Thoracic aorta (tissue), 2 donors: ENCODE results near the gene RCCD1. TPM values are rescaled to one million over a fixed set of nuclear protein-coding genes. Genes with fewer than 3 reads are reported as not detected.

Experiments used
- ATAC-seq: fragments of 150-250 bp; one replicate; pipeline ENCODE4 v1.8.0; 2017; ENCODE audit warnings: low read depth; ENCODE audit not compliant: insufficient number of reproducible peaks, low FRiP score
- DNase-seq: peaks from one replicate; pipeline ENCODE4 v3.0.0-alpha.2; 2020; ENCODE audit warnings: low spot score
- H3K27ac ChIP-seq, 2 donors: fragments of 200-600 bp; sonication (generic); 1 replicate in 1 of 2; 2 replicates in 1 of 2; pipeline ENCODE4 v1.5.1; 2016; ENCODE audit warnings: mild to moderate bottlenecking in 2 of 2, moderate library complexity in 2 of 2
- H3K27me3 ChIP-seq: fragments of 200-600 bp; sonication (generic); replicated peaks from 2 replicates; pipeline ENCODE4 v1.6.0; 2016; ENCODE audit warnings: mild to moderate bottlenecking; ENCODE audit not compliant: insufficient read depth
- H3K36me3 ChIP-seq: fragments of 200-600 bp; sonication (generic); one replicate; pipeline ENCODE4 v1.5.1; 2016
- H3K4me1 ChIP-seq, 2 donors: fragments of 200-600 bp; sonication (generic); 1 replicate in 1 of 2; 2 replicates in 1 of 2; pipeline versions ENCODE4 v1.5.1 to v1.6.0; 2016; ENCODE audit warnings: low read depth in 2 of 2, mild to moderate bottlenecking in 1 of 2; ENCODE audit not compliant: control insufficient read depth in 1 of 2
- H3K4me3 ChIP-seq: fragments of 200-600 bp; sonication (generic); 2 replicates; pipeline ENCODE4 v1.5.1; 2016; ENCODE audit warnings: mild to moderate bottlenecking
- H3K9me3 ChIP-seq: fragments of 200-600 bp; sonication (generic); 2 replicates; pipeline ENCODE4 v1.5.1; 2016
- total RNA-seq, 2 donors: library from RNA; depleted of rRNA; stranded (reverse); fragments of >200 nt; gene quantifications; one replicate each; pipeline versions ENCODE4 v1.1.0 to v1.2.3, GENCODE V29; 2016
- TF ChIP-seq, protein P1 (sequence below): fragments of 200-600 bp; sonication (generic); IDR thresholded peaks from one replicate; pipeline ENCODE4 v1.5.1; 2019; ENCODE audit warnings: antibody characterized with exemption

RCCD1 gene
- total RNA-seq, 2 donors from 2014 or later, result 8.6 to 23.7 TPM

DNA sequence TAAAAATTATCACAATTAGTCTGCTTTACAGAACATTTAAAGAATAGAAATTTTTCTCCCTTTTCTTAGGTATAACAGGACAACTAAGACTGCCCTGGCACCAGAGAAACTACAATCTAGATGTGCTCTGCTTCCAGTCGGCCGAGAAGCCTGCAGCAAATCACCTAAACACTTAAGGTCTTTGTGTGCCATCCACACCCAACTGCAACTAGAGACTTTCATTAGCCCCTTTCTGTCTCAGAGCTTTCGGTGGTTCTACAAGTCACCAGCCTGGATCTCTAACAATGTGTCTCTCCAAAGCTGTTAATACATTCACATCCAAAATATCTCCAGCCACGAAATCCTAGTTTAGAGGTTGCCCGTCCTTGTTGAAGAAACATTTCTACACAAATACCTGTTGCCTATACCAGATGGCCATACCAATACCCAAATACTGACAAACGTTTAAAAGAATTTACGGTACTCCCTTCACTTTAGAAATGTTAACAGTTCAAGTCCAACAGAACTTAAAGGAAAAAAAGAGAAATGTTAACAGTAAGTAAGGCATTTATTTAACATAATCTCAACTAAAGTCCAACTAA lies 33.0 kb downstream of the RCCD1 start:
- TF ChIP-seq, protein P1, sequence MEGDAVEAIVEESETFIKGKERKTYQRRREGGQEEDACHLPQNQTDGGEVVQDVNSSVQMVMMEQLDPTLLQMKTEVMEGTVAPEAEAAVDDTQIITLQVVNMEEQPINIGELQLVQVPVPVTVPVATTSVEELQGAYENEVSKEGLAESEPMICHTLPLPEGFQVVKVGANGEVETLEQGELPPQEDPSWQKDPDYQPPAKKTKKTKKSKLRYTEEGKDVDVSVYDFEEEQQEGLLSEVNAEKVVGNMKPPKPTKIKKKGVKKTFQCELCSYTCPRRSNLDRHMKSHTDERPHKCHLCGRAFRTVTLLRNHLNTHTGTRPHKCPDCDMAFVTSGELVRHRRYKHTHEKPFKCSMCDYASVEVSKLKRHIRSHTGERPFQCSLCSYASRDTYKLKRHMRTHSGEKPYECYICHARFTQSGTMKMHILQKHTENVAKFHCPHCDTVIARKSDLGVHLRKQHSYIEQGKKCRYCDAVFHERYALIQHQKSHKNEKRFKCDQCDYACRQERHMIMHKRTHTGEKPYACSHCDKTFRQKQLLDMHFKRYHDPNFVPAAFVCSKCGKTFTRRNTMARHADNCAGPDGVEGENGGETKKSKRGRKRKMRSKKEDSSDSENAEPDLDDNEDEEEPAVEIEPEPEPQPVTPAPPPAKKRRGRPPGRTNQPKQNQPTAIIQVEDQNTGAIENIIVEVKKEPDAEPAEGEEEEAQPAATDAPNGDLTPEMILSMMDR, result no peak
- Histone ChIP-seq H3K36me3 (no peaks in the 10 kb centered on the region), H3K4me3 (no peak overlapping the region), H3K4me1 (peaks cover 0 to 5% of the 10 kb centered on the region in 2 donors), H3K27ac (no peak overlapping the region), H3K9me3 (no peaks in the 10 kb centered on the region), H3K27me3 (no peaks in the 10 kb centered on the region)
- ATAC-seq (no peak), DNase-seq (no peak)

DNA sequence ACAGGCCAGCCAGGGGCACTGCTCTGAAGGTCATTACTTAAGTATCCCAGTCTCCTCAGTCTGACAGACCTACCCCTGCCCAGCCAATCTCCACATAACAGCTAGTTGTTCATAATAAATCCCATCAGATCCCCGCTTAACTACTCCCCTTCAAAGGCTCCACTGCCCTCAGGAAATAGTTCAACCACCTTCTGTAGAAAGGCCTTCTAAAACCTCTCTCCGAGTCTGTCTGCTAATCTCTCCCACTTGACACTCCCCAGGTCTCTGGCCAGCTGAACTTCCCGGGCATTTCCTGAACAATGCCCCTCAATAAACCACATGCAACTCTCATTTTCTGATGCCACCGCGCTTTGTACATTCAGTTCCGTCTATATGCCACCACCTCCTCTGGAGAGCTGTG lies 33.6 kb downstream of the RCCD1 start:
- no peak for ATAC-seq
- H3K27me3 ChIP-seq, result no peaks in the 10 kb centered on the region
- no peaks in the 10 kb centered on the region for H3K36me3 ChIP-seq
- peaks cover 0 to 8% of the 10 kb centered on the region in 2 donors for H3K4me1 ChIP-seq
- H3K9me3 ChIP-seq, result no peaks in the 10 kb centered on the region
- no peak for DNase-seq
- TF ChIP-seq, protein P1, result no peak
- H3K27ac ChIP-seq, result no peak overlapping the region
- H3K4me3 ChIP-seq, result no peak overlapping the region

DNA sequence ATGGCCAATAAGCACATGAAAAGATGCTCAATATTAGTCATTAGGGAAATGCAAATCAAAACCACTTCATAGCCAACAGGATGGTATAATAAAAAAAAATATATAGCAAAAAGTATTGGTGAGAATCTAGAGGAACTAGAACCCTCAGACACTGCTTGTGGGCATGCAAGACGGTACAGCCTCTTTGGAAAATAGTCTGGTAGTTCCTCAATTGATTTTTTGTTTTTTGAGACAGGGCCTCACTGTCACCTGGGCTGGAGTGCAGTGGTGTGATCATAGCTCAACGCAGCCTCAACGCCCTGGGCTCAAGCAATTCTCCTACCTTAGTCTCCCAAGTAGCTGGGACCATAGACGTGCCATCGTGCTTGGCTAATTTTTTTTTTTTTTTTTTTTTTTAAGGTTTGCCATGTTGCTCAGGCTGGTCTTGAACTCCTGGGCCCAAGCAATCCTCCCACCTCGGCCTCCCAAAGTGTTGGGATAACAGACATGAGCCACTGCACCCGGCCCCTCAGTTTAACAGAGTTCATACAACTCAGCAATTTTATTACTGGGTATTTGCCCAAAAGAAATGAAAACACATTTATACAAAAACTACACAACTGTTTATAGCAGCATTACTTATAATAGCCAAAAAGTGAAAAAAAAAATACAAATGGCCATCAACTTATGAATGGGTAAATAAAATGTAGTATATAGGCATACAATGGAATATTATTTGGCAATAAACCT lies 34.5 kb downstream of the RCCD1 start:
- TF ChIP-seq, protein P1, result no peak
- Histone ChIP-seq H3K36me3 (no peaks in the 10 kb centered on the region), H3K4me1 (peaks cover 0 to 15% of the 10 kb centered on the region in 2 donors), H3K27me3 (no peaks in the 10 kb centered on the region), H3K9me3 (no peaks in the 10 kb centered on the region), H3K27ac (no peak overlapping the region), H3K4me3 (no peak overlapping the region)
- DNase-seq (no peak), ATAC-seq (no peak)

DNA sequence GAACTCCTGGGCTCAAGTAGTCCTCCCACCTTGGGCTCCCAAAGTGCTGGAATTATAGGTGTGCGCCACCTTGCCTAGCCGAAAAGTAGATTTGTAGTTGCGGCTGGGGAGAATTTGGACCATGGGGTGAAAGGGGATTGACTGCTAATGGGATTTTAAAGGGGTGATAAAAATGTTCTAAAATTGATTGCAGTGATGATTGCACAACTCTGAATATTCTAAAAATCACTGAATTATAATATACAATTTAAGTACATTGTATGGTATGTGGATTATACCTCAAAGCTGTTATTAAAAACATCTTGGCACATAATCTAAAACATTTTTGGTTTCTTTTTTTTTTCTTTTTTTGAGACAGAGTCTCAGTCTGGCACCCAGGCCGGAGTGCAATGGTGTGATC lies 35.8 kb downstream of the RCCD1 start:
- H3K9me3 ChIP-seq, result no peaks in the 10 kb centered on the region
- TF ChIP-seq, protein P1, result no peak
- DNase-seq (no peak), ATAC-seq (no peak)
- no peak overlapping the region for H3K4me3 ChIP-seq
- peaks cover 3 to 15% of the 10 kb centered on the region in 2 donors for H3K4me1 ChIP-seq
- no peaks in the 10 kb centered on the region for H3K27me3 ChIP-seq
- H3K27ac ChIP-seq, result no peak overlapping the region
- no peaks in the 10 kb centered on the region for H3K36me3 ChIP-seq

DNA sequence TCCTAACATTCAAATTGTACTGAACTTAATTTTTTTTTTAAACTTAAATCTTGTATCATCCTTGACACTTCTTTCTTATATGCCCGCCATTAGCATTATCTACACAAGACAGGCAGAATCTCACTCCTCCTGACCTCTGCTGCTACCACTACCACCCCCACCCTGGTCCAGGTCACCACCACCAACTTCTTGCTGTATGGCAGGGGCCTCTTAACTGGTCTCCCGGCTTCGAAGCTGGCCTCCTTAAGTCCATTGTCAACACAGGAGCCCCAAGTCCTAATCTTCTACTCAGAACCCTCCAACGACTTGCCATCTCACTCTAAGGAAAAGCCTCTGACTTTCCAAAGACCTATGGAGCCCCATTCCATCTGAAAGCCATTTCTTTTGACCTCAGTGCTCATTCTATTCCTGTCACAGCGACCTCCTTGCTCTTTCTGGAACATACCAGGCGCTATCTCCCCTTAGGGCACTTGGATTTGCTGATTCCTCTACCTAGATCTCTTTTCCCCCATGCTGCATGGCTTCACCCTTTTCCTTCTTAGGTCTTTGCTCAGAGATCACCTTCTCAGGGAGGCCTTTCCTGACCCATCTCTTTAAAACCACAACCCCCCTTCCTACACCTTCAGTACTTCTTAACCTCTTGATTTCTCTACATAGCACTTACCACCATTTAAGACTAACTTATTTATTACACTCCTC lies 37.1 kb downstream of the RCCD1 start:
- H3K9me3 ChIP-seq, result no peaks in the 10 kb centered on the region
- no peak for ATAC-seq
- TF ChIP-seq, protein P1, result no peak
- no peak overlapping the region for H3K27ac ChIP-seq
- H3K4me3 ChIP-seq, result no peak overlapping the region
- no peaks in the 10 kb centered on the region for H3K36me3 ChIP-seq
- no peak for DNase-seq
- peaks cover 3 to 15% of the 10 kb centered on the region in 2 donors for H3K4me1 ChIP-seq
- no peaks in the 10 kb centered on the region for H3K27me3 ChIP-seq
